Fibroblast of villous mesenchyme (primary cell): ENCODE results near the gene RPE65. TPM values are rescaled to one million over a fixed set of nuclear protein-coding genes. Genes with fewer than 3 reads are reported as not detected.
"Not testable (repeated sequence)": the region's sequence is repeated elsewhere in the genome, so short reads cannot be mapped to it uniquely, and the experiment has no call there.

Source experiments
- DNase-seq: peaks from one replicate; pipeline ENCODE4 v3.0.0-alpha.2; 2010; ENCODE audit warnings: low read depth
- H3K4me3 ChIP-seq: 2 replicates; pipeline ENCODE4 v1.5.1; 2011; ENCODE audit warnings: low read depth, mild to moderate bottlenecking, low read length
- CTCF ChIP-seq: IDR thresholded peaks from 2 replicates; pipeline ENCODE4 v1.5.1; 2012; ENCODE audit warnings: low read depth, mild to moderate bottlenecking, low read length; ENCODE audit not compliant: insufficient read depth
- total RNA-seq: library from RNA; depleted of rRNA; stranded (reverse); fragments of >200 nt; gene quantifications from 2 replicates; pipeline ENCODE4 v1.2.3, GENCODE V29; 2012

RPE65 gene
- total RNA-seq: not detected in 2 replicates

DNA sequence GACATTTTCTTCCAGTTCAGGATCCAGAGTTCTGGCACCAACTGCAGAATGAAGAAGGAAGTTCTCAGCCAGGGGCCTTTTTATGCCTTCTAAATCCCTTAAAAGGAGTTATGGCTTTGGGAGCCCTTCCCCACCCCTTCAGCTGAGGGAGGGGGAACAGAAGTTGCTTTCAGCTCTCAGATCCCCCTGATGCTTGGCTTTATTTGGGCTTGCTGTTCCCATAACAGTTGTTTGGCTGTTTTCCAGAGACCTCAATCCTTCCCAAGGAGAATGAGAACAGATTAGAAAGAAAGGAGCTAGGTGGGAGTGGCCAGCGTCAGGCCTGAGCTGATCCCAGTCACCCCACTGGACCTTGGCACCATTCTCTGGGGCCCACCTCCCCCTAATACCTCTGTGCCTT is at the start of gene RPE65:
TSS of gene RPE65 (minus strand) at position 54 of the 400 bp plus-strand sequence. CDS start at position 5, 49 bp downstream.
- H3K4me3 ChIP-seq: no peak within 1 kb of the TSS
- DNase-seq: no peak
- TF ChIP-seq CTCF: no peak

- H3K4me3 ChIP-seq: peak overlapping the region; percentile 100
- TF ChIP-seq CTCF: no peak
- DNase-seq: no peak
Observed at GRCh38 chr1:68497358-68497698, 47.6 kb upstream of the RPE65 start.

GRCh38 chr1:68496680-68497357 is 47.1 kb upstream of the RPE65 start, which contains the start of gene DEPDC1:
DEPDC1 (minus strand) TSS chr1:68497082; CDS start chr1:68496999, 83 bp downstream.
- H3K4me3 ChIP-seq: peak within 1 kb of the TSS; percentile 100
- no peak for TF ChIP-seq CTCF
- peak; percentile 95 for DNase-seq

GRCh38 chr1:68495968-68496679 is 46.4 kb upstream of the RPE65 start:
- peak; percentile 2 for DNase-seq
- no peak for TF ChIP-seq CTCF
- peak overlapping the region; percentile 100 for H3K4me3 ChIP-seq

DNA sequence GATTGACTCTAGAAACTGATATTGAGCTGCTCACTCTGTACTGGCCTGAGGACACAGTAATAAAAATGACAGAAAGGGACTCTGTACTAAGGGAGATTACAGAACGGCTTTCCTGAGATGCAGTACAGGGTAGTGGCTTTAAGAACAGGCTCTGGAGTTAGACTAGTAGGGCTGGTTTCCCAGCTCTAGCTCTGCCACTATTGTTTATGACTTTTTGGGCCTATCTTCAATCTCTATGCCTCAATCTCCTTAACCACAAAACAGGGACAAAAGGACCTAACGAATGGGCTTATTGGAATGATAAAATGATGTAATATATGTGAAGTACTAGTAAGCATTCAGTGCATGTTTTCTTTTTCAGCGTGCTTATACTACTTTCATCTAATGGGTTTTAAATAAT is 45.8 kb upstream of the RPE65 start:
- H3K4me3 ChIP-seq: peak overlapping the region; percentile 100
- TF ChIP-seq CTCF: no peak
- DNase-seq: peak; percentile 8

- no peak overlapping the region for H3K4me3 ChIP-seq
- no peak for TF ChIP-seq CTCF
- DNase-seq: no peak
Observed at GRCh38 chr1:68493193-68493592, 43.4 kb upstream of the RPE65 start.

GRCh38 chr1:68492255-68492654 is 42.5 kb upstream of the RPE65 start:
- H3K4me3 ChIP-seq, DNase-seq: not testable (repeated sequence)
